GM21786 (cell line): ENCODE results near the gene GAS2L2.
"Not testable (repeated sequence)": the region's sequence is repeated elsewhere in the genome, so short reads cannot be mapped to it uniquely, and the experiment has no call there.

ENCODE experiments used
- ATAC-seq: cut with Tn5 transposase; IDR thresholded peaks from one replicate; pipeline ENCODE4 v1.9.1; 2021; ENCODE audit not compliant: unreplicated experiment

Gene GAS2L2

GRCh38 chr17:35730400-35731005 lies 22.5 kb downstream of the GAS2L2 start:
- ATAC-seq, result no peak

GRCh38 chr17:35729405-35729833 lies 23.6 kb downstream of the GAS2L2 start:
- no peak for ATAC-seq

- no peak for ATAC-seq
Measured at GRCh38 chr17:35728551-35728950, 24.5 kb downstream of the GAS2L2 start.

GRCh38 chr17:35727635-35728034 lies 25.4 kb downstream of the GAS2L2 start:
- ATAC-seq, result no peak

- ATAC-seq, result no peak
Measured at GRCh38 chr17:35726953-35727460, 26.0 kb downstream of the GAS2L2 start.

GRCh38 chr17:35726127-35726952 lies 26.7 kb downstream of the GAS2L2 start:
- no peak for ATAC-seq

GRCh38 chr17:35725802-35726126 lies 27.3 kb downstream of the GAS2L2 start:
- no peak for ATAC-seq

GRCh38 chr17:35725058-35725457 lies 28.0 kb downstream of the GAS2L2 start:
- no peak for ATAC-seq

- ATAC-seq, result no peak
Measured at GRCh38 chr17:35723735-35724134, 29.3 kb downstream of the GAS2L2 start.

- no peak for ATAC-seq
Measured at GRCh38 chr17:35717475-35717874, 35.6 kb downstream of the GAS2L2 start.

GRCh38 chr17:35716897-35717465 lies 36.1 kb downstream of the GAS2L2 start:
- ATAC-seq, result no peak

GRCh38 chr17:35716173-35716572 lies 36.9 kb downstream of the GAS2L2 start:
- no peak for ATAC-seq

GRCh38 chr17:35715416-35715815 lies 37.6 kb downstream of the GAS2L2 start:
- no peak for ATAC-seq

GRCh38 chr17:35714988-35715387 lies 38.1 kb downstream of the GAS2L2 start:
- no peak for ATAC-seq

GRCh38 chr17:35713069-35713728 lies 39.8 kb downstream of the GAS2L2 start:
- ATAC-seq, result no peak

GRCh38 chr17:35710950-35711349 lies 42.1 kb downstream of the GAS2L2 start:
- no peak for ATAC-seq

GRCh38 chr17:35709874-35710273 lies 43.2 kb downstream of the GAS2L2 start:
- no peak for ATAC-seq

GRCh38 chr17:35708951-35709350 lies 44.1 kb downstream of the GAS2L2 start:
- ATAC-seq, result no peak

GRCh38 chr17:35708149-35708548 lies 44.9 kb downstream of the GAS2L2 start:
- ATAC-seq, result no peak

- ATAC-seq, result no peak
Measured at GRCh38 chr17:35705705-35706104, 47.3 kb downstream of the GAS2L2 start.

GRCh38 chr17:35705230-35705629 lies 47.8 kb downstream of the GAS2L2 start:
- no peak for ATAC-seq

- not testable (repeated sequence) for ATAC-seq
Measured at GRCh38 chr17:35703308-35703707, 49.7 kb downstream of the GAS2L2 start.
